IMR-90 (cell line): ENCODE results near the gene CRIP1.

ENCODE experiments used
- MAFK ChIP-seq: IDR thresholded peaks from 2 replicates; pipeline ENCODE4 v1.6.1; 2012; ENCODE audit warnings: low read depth, low read length, improper control_type of control experiment
- POLR2A ChIP-seq: IDR thresholded peaks from 2 replicates; pipeline ENCODE4 v1.6.1; 2012; ENCODE audit warnings: mild to moderate bottlenecking, low read depth, low read length
- RCOR1 ChIP-seq: IDR thresholded peaks from 2 replicates; pipeline ENCODE4 v1.6.1; 2012; ENCODE audit warnings: mild to moderate bottlenecking, low read length, improper control_type of control experiment; ENCODE audit not compliant: insufficient replicate concordance
- RFX5 ChIP-seq: IDR thresholded peaks from 2 replicates; pipeline ENCODE4 v1.8.0; 2012; ENCODE audit warnings: low read depth, mild to moderate bottlenecking, low read length, moderate library complexity
- USF2 ChIP-seq: fragments of 150-350 bp; IDR thresholded peaks from 2 replicates; pipeline ENCODE4 v1.6.1; 2017; ENCODE audit warnings: mild to moderate bottlenecking, antibody characterized with exemption, low read length, low read depth
- TF ChIP-seq, protein P1 (sequence below): conservative IDR thresholded peaks from 2 replicates; pipeline ENCODE4 v1.5.1; 2012; ENCODE audit warnings: mild to moderate bottlenecking, low read depth, low read length, improper control_type of control experiment

GRCh38 chr14:105489542-105490266, 3.0 kb downstream of the CRIP1 start:
- TF ChIP-seq POLR2A: no peak
- TF ChIP-seq, protein P1, sequence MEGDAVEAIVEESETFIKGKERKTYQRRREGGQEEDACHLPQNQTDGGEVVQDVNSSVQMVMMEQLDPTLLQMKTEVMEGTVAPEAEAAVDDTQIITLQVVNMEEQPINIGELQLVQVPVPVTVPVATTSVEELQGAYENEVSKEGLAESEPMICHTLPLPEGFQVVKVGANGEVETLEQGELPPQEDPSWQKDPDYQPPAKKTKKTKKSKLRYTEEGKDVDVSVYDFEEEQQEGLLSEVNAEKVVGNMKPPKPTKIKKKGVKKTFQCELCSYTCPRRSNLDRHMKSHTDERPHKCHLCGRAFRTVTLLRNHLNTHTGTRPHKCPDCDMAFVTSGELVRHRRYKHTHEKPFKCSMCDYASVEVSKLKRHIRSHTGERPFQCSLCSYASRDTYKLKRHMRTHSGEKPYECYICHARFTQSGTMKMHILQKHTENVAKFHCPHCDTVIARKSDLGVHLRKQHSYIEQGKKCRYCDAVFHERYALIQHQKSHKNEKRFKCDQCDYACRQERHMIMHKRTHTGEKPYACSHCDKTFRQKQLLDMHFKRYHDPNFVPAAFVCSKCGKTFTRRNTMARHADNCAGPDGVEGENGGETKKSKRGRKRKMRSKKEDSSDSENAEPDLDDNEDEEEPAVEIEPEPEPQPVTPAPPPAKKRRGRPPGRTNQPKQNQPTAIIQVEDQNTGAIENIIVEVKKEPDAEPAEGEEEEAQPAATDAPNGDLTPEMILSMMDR: peak; percentile 69
- TF ChIP-seq RCOR1: peak; percentile 74
- no peak for TF ChIP-seq RFX5
- TF ChIP-seq USF2: no peak
- no peak for TF ChIP-seq MAFK
